GM12891 (cell line): ENCODE results near the gene DGCR8.
"Not testable (repeated sequence)": the region's sequence is repeated elsewhere in the genome, so short reads cannot be mapped to it uniquely, and the experiment has no call there.

Source experiments
- DNase-seq: peaks from one replicate; pipeline ENCODE4 v3.0.0; 2011; ENCODE audit warnings: low spot score; ENCODE audit not compliant: insufficient read length
- FAIRE-seq: peaks from 2 replicates; lab custom pipeline; 2011; peaks lifted over from hg19 to GRCh38; lab: Jason Lieb, UNC
- PAX5 ChIP-seq: IDR thresholded peaks from 2 replicates; pipeline ENCODE4 v1.6.1; 2011; ENCODE audit warnings: low read length, moderate library complexity, mild to moderate bottlenecking; ENCODE audit not compliant: insufficient read depth, severe bottlenecking
- POLR2A ChIP-seq: IDR thresholded peaks from 2 replicates; pipeline ENCODE4 v1.6.1; 2011; ENCODE audit warnings: low read depth, low read length, control low read depth
- POLR2AphosphoS5 ChIP-seq: IDR thresholded peaks from 2 replicates; pipeline ENCODE4 v1.6.1; 2011; ENCODE audit warnings: low read depth, low read length, control low read depth
- POU2F2 ChIP-seq: IDR thresholded peaks from 2 replicates; pipeline ENCODE4 v1.6.1; 2011; ENCODE audit warnings: low read depth, mild to moderate bottlenecking, control low read depth, low read length, moderate library complexity
- SPI1 ChIP-seq: IDR thresholded peaks from 2 replicates; pipeline ENCODE4 v1.6.1; 2011; ENCODE audit warnings: low read depth, low read length, control low read depth
- TAF1 ChIP-seq: IDR thresholded peaks from 2 replicates; pipeline ENCODE4 v1.6.1; 2011; ENCODE audit warnings: low read depth, low read length, control low read depth

The DGCR8 gene

GRCh38 chr22:20159076-20159475 is 79.0 kb downstream of the DGCR8 start:
- FAIRE-seq: no peak
- no peak for TF ChIP-seq SPI1
- no peak for TF ChIP-seq TAF1
- TF ChIP-seq POLR2AphosphoS5: no peak
- TF ChIP-seq PAX5: no peak
- no peak for TF ChIP-seq POLR2A
- no peak for TF ChIP-seq POU2F2
- DNase-seq: no peak

- DNase-seq, FAIRE-seq: not testable (repeated sequence)
Observed at GRCh38 chr22:20159531-20159930, 79.5 kb downstream of the DGCR8 start.

DNA sequence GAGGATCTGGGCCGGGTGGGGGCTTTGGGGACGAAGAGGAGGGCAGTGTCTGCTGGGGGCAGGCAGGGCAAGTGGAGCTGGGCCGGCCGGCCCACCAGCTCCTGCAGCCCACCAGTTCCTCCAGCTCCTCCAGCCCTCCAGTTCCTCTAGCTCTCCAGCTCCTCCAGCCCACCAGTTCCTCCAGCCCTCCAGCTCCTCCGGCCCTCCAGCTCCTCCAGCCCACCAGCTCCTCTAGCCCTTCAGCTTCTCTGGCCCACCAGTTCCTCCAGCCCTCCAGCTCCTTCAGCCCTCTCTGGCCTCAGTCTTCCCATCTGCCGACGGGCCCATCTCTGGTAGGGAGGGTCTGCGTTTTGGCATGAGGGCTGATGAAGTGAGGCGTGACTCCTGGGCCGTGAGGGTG is 80.0 kb downstream of the DGCR8 start:
- no peak for FAIRE-seq
- no peak for DNase-seq
- TF ChIP-seq POLR2AphosphoS5 (no peak), TAF1 (no peak), PAX5 (no peak), POLR2A (no peak), SPI1 (no peak), POU2F2 (no peak)
